ENCODE results near the gene MYBBP1A. TPM values are rescaled to one million over a fixed set of nuclear protein-coding genes. Genes with fewer than 3 reads are reported as not detected.

Gene MYBBP1A
- total and polyA plus RNA-seq, 2 of the 13 experiments (the other 11 are each of a cell fraction or from before 2014, with no cell fraction given), result 18.6 to 54.8 TPM

DNA sequence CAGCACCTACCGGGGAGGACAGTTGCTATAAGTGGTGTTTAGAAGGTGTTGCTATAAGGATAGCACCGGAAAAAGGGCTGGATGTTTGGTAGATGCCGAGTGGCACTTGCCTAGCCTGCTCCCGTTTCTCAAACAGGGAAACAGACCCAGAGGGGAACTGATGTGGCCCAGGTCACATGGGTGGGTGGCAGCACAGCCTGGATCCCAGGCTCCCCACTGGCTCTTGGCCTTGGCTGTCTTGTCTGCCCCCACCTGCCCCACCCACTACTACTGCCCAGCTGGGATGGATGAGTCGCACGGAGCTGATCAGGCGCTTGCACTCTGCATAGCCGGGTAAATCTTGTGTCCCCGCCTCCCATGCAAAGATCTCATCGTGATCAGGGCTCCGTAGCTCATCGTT is 36.3 kb upstream of the MYBBP1A start (continued):
- TF ChIP-seq, protein P1, sequence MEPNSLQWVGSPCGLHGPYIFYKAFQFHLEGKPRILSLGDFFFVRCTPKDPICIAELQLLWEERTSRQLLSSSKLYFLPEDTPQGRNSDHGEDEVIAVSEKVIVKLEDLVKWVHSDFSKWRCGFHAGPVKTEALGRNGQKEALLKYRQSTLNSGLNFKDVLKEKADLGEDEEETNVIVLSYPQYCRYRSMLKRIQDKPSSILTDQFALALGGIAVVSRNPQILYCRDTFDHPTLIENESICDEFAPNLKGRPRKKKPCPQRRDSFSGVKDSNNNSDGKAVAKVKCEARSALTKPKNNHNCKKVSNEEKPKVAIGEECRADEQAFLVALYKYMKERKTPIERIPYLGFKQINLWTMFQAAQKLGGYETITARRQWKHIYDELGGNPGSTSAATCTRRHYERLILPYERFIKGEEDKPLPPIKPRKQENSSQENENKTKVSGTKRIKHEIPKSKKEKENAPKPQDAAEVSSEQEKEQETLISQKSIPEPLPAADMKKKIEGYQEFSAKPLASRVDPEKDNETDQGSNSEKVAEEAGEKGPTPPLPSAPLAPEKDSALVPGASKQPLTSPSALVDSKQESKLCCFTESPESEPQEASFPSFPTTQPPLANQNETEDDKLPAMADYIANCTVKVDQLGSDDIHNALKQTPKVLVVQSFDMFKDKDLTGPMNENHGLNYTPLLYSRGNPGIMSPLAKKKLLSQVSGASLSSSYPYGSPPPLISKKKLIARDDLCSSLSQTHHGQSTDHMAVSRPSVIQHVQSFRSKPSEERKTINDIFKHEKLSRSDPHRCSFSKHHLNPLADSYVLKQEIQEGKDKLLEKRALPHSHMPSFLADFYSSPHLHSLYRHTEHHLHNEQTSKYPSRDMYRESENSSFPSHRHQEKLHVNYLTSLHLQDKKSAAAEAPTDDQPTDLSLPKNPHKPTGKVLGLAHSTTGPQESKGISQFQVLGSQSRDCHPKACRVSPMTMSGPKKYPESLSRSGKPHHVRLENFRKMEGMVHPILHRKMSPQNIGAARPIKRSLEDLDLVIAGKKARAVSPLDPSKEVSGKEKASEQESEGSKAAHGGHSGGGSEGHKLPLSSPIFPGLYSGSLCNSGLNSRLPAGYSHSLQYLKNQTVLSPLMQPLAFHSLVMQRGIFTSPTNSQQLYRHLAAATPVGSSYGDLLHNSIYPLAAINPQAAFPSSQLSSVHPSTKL (CRISPR knock-in tag; IDR thresholded peaks at IDR 0.05), result no peak
- TF ChIP-seq ERF (CRISPR knock-in tag; IDR thresholded peaks at IDR 0.05) (no peak), ZNF138 (CRISPR knock-in tag; IDR thresholded peaks at IDR 0.05; ENCODE audit: low read depth) (no peak), HNF1B (CRISPR knock-in tag; IDR thresholded peaks at IDR 0.05) (no peak)

- DNase-seq (ENCODE audit: low spot score), result no peak
- H3K4me1 ChIP-seq (ENCODE audit: insufficient read depth, low read length), result peaks cover 13% of the 10 kb centered on the region
- intact Hi-C loops (cut with micrococcal nuclease; ENCODE audit: unreplicated experiment) (no loop called here), in situ Hi-C loops (cut with HindIII; ENCODE audit: extremely low pct_ligation_motif_present, low pct_unique_long_range_greater_than_20kb) (no loop called here)
- ChIA-PET POLR2A (interaction anchor here (0.9 kb wide), 1 partner anchor 14 kb away, joined by 3 read pairs; no protein-coding TSS in a partner anchor), CTCF (ENCODE audit: low intra/inter-chr PET ratio, low total read pairs) (no interaction called here)
- H4K20me1 ChIP-seq (ENCODE audit: insufficient read depth, low read length), result no peaks in the 10 kb centered on the region
- WGBS (ENCODE audit: low lambda C conversion rate), result 13% methylated on average over 5 of the region's 10 CpGs
- H3K9me3 ChIP-seq (ENCODE audit: low read length), result no peaks in the 10 kb centered on the region
- BruUV-seq (replicated peaks), result no TSS peak
- no peak overlapping the region for H3K4me3 ChIP-seq (replicated peaks in 1 of 3; ENCODE audit: insufficient read depth in 1 of 3, low read depth in 2 of 3, low read length in 3 of 3)
- FAIRE-seq, result no peak
- ATAC-seq, result no peak
- no peaks in the 10 kb centered on the region for H3K36me3 ChIP-seq (replicated peaks in 1 of 2; ENCODE audit: control insufficient read depth in 1 of 2, insufficient read depth in 2 of 2, low read length in 2 of 2)
- H3K4me2 ChIP-seq (ENCODE audit: low read depth, low read length), result no peak overlapping the region
- no peak overlapping the region for H3K9ac ChIP-seq (ENCODE audit: insufficient read depth, low read depth, low read length)
- no peak overlapping the region for H3K27ac ChIP-seq (ENCODE audit: extremely low read length, insufficient read depth, low read length)
- no peaks in the 10 kb centered on the region for H3K79me2 ChIP-seq (ENCODE audit: insufficient read depth, low read length)
- H3K27me3 ChIP-seq (ENCODE audit: control insufficient read depth in 1 of 2, insufficient read depth in 2 of 2, low read length in 2 of 2), result peaks cover 2 to 5% of the 10 kb centered on the region in 2 experiments; a peak in 2 of 5 replicates
- H2AFZ ChIP-seq (ENCODE audit: low read length), result no peak overlapping the region
- TF ChIP-seq, protein P2, sequence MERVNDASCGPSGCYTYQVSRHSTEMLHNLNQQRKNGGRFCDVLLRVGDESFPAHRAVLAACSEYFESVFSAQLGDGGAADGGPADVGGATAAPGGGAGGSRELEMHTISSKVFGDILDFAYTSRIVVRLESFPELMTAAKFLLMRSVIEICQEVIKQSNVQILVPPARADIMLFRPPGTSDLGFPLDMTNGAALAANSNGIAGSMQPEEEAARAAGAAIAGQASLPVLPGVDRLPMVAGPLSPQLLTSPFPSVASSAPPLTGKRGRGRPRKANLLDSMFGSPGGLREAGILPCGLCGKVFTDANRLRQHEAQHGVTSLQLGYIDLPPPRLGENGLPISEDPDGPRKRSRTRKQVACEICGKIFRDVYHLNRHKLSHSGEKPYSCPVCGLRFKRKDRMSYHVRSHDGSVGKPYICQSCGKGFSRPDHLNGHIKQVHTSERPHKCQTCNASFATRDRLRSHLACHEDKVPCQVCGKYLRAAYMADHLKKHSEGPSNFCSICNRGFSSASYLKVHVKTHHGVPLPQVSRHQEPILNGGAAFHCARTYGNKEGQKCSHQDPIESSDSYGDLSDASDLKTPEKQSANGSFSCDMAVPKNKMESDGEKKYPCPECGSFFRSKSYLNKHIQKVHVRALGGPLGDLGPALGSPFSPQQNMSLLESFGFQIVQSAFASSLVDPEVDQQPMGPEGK (CRISPR knock-in tag; IDR thresholded peaks at IDR 0.05), result no peak
- TF ChIP-seq NFATC3 (CRISPR knock-in tag; IDR thresholded peaks at IDR 0.05), result no peak
- no peak for TF ChIP-seq CREM (IDR thresholded peaks at IDR 0.05)
- TF ChIP-seq CREM (CRISPR knock-in tag; IDR thresholded peaks at IDR 0.05), result no peak
- TF ChIP-seq BORCS8-MEF2B (CRISPR knock-in tag; IDR thresholded peaks at IDR 0.05), result no peak
- TF ChIP-seq JARID2 (CRISPR knock-in tag; IDR thresholded peaks at IDR 0.05; ENCODE audit: insufficient replicate concordance), result no peak
- TF ChIP-seq, protein P3, sequence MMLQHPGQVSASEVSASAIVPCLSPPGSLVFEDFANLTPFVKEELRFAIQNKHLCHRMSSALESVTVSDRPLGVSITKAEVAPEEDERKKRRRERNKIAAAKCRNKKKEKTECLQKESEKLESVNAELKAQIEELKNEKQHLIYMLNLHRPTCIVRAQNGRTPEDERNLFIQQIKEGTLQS (CRISPR knock-in tag; IDR thresholded peaks at IDR 0.05), result no peak
- TF ChIP-seq ZNF563 (CRISPR knock-in tag; IDR thresholded peaks at IDR 0.05), result no peak
- TF ChIP-seq USF2 (IDR thresholded peaks at IDR 0.05; ENCODE audit: low read depth, low read length), result no peak
- TF ChIP-seq USF2 (CRISPR knock-in tag; IDR thresholded peaks at IDR 0.05; ENCODE audit: borderline replicate concordance), result no peak
Observed at GRCh38 chr17:4590981-4591453, 35.8 kb upstream of the MYBBP1A start.
